HepG2 (cell line): ENCODE measurements around the gene BSND. TPM values are rescaled to one million over a fixed set of nuclear protein-coding genes. Genes with fewer than 3 reads are reported as not detected.

ENCODE experiments used
- MEIS2 ChIP-seq: sonication (generic); formaldehyde crosslinking; IDR thresholded peaks from 2 replicates; pipeline ENCODE4 v1.9.0; 2021; ENCODE audit warnings: mild to moderate bottlenecking, missing genetic modification reagents
- NFATC3 ChIP-seq: sonication (generic); formaldehyde crosslinking; IDR thresholded peaks from 2 replicates; pipeline ENCODE4 v1.5.1; 2020; ENCODE audit warnings: mild to moderate bottlenecking, missing genetic modification reagents
- SP140L ChIP-seq: sonication (generic); formaldehyde crosslinking; IDR thresholded peaks from 2 replicates; pipeline ENCODE4 v1.4.0; 2020; ENCODE audit warnings: missing genetic modification reagents, borderline replicate concordance
- ZBTB40 ChIP-seq, 2 experiments: fragments of 450-650 bp in 1 of 2; sonication (generic) in 1 of 2; formaldehyde crosslinking in 1 of 2; IDR thresholded peaks; 2 replicates each; pipeline versions ENCODE4 v1.6.1 to v1.8.0; 2016 to 2022; ENCODE audit warnings: antibody characterized with exemption in 1 of 2, mild to moderate bottlenecking in 1 of 2, missing genetic modification reagents in 1 of 2
- ZNF136 ChIP-seq: sonication (generic); formaldehyde crosslinking; IDR thresholded peaks from 2 replicates; pipeline ENCODE4 v1.8.1; 2022; ENCODE audit warnings: low read depth, mild to moderate bottlenecking, moderate library complexity, missing genetic modification reagents
- ZNF207 ChIP-seq: fragments of 450-650 bp; IDR thresholded peaks from 2 replicates; pipeline ENCODE4 v1.6.1; 2016; ENCODE audit warnings: antibody characterized with exemption, borderline replicate concordance
- ZNF629 ChIP-seq: sonication (generic); formaldehyde crosslinking; conservative IDR thresholded peaks from 2 replicates; pipeline ENCODE4 v1.5.0; 2020; ENCODE audit warnings: missing genetic modification reagents
- polyA plus RNA-seq, 8 experiments: library from polyadenylated mRNA; depleted of rRNA in 3 of 8; stranded (reverse) in 7 of 8; unstranded in 1 of 8; fragments of >200 nt; fragmentation: Illumina TruSeq in 4 of 8; extraction: Trizol in 4 of 8; gene quantifications; 2 replicates each; pipeline versions ENCODE4 v1.2.1 to v1.2.3, GENCODE V29; 2011 to 2016; ENCODE audit warnings: low read depth in 4 of 8, missing spikeins in 1 of 8, mixed read lengths in 1 of 8; ENCODE audit not compliant: insufficient read depth in 1 of 8
- total RNA-seq, 5 experiments: library from RNA; depleted of rRNA; stranded (reverse); fragments of >200 nt; fragmentation: Illumina TruSeq; extraction: Trizol; gene quantifications; 2 replicates each; pipeline ENCODE4 v1.2.3, GENCODE V29; 2016; ENCODE audit warnings: low read depth in 1 of 5

BSND gene
- total and polyA plus RNA-seq, 2 of the 13 experiments (the other 11 are each of a cell fraction or from before 2014, with no cell fraction given), result not detected

- TF ChIP-seq ZNF136 (CRISPR knock-in tag) (no peak), ZBTB40 (IDR thresholded peaks at IDR 0.05) (no peak), ZBTB40 (CRISPR knock-in tag; IDR thresholded peaks at IDR 0.05) (no peak), ZNF207 (no peak), NFATC3 (no peak), SP140L (CRISPR knock-in tag) (no peak), MEIS2 (CRISPR knock-in tag) (no peak), ZNF629 (no peak)
These were observed 8.9 kb downstream of the BSND start (continued) for GRCh38 chr1:55007625-55008024.
